ENCODE measurements around the gene B3GALT5.

DNA sequence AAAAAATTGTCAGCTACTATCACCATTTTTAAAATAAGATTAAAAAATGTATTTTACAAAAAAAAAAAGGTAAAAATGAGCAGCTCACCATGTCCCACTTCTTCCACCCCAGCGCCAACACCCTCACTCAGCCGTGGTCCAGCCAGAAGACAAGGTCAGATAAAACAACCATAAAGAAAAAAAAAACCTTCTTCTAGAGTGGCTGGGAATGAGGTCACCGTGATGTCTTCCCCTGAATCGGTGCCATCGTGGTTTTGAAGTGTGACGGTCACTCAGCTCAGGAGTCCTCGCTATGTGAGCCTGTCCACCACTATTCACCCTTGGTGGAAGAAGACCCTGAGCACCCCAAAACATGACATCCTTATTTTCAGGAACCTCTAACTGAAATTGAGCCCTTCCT, 38.1 kb downstream of the B3GALT5 start:
- no peak for TF ChIP-seq CTCF (IDR thresholded peaks at IDR 0.05)
- TF ChIP-seq POLR2A (IDR thresholded peaks at IDR 0.05) = no peak

All from testis (tissue), 2 donors.